Smooth muscle cell (in vitro differentiated cells): ENCODE data around the gene TLR10. TPM values are rescaled to one million over a fixed set of nuclear protein-coding genes. Genes with fewer than 3 reads are reported as not detected.

Source experiments
- DNase-seq: peaks from one replicate; lab custom pipeline; 2025; ENCODE audit not compliant: unreplicated experiment; lab: John Stamatoyannopoulos, UW
- H2AFZ ChIP-seq: fragments of 200-600 bp; sonication (generic); 2 replicates; pipeline ENCODE4 v1.6.0; 2016; ENCODE audit warnings: antibody characterized with exemption, low read depth, mild to moderate bottlenecking
- H3F3A ChIP-seq: fragments of 200-600 bp; sonication (generic); 2 replicates; pipeline ENCODE4 v1.6.0; 2017; ENCODE audit warnings: antibody characterized with exemption, low read depth
- H3K27ac ChIP-seq: fragments of 200-600 bp; sonication (generic); 2 replicates; pipeline ENCODE4 v1.5.1; 2016; ENCODE audit warnings: low read depth, mild to moderate bottlenecking
- H3K27me3 ChIP-seq: fragments of 200-600 bp; sonication (generic); 2 replicates; pipeline ENCODE4 v1.6.1; 2016; ENCODE audit warnings: low read depth, mild to moderate bottlenecking
- H3K36me3 ChIP-seq: fragments of 200-600 bp; sonication (generic); 2 replicates; pipeline ENCODE4 v1.5.1; 2016; ENCODE audit warnings: low read depth
- H3K4me1 ChIP-seq: fragments of 200-600 bp; sonication (generic); 2 replicates; pipeline ENCODE4 v1.5.1; 2016; ENCODE audit warnings: low read depth
- H3K4me2 ChIP-seq: fragments of 200-600 bp; sonication (generic); 2 replicates; pipeline ENCODE4 v1.6.0; 2016; ENCODE audit warnings: mild to moderate bottlenecking
- H3K4me3 ChIP-seq: fragments of 200-600 bp; sonication (generic); 2 replicates; pipeline ENCODE4 v1.5.1; 2016; ENCODE audit warnings: mild to moderate bottlenecking
- H3K79me2 ChIP-seq: fragments of 200-600 bp; sonication (generic); 2 replicates; pipeline ENCODE4 v1.6.0; 2016; ENCODE audit warnings: low read depth, mild to moderate bottlenecking
- H3K9ac ChIP-seq: fragments of 200-600 bp; sonication (generic); 2 replicates; pipeline ENCODE4 v1.6.0; 2016; ENCODE audit warnings: low read depth
- H3K9me3 ChIP-seq: fragments of 200-600 bp; sonication (generic); replicated peaks from 2 replicates; pipeline ENCODE4 v1.5.1; 2016; ENCODE audit warnings: low read depth
- H4K20me1 ChIP-seq: fragments of 200-600 bp; sonication (generic); 2 replicates; pipeline ENCODE4 v1.6.0; 2016; ENCODE audit warnings: low read depth
- CTCF ChIP-seq: fragments of 200-600 bp; sonication (generic); IDR thresholded peaks from 2 replicates; pipeline ENCODE4 v1.5.1; 2017; ENCODE audit warnings: borderline replicate concordance, mild to moderate bottlenecking, antibody characterized with exemption; ENCODE audit not compliant: insufficient read depth, poor library complexity, severe bottlenecking
- WGBS: methylation state at CpG from one replicate; pipeline ENCODE4 v1.1.7; 2016; ENCODE audit warnings: low lambda C conversion rate; 5-methylcytosine and 5-hydroxymethylcytosine counted together
- polyA plus RNA-seq: library from polyadenylated mRNA; unstranded; fragments of >200 nt; fragmentation: Nextera tagmentation; extraction: Ambion mirVana; gene quantifications from 2 replicates; pipeline ENCODE4 v1.2.1, GENCODE V29; 2016
- total RNA-seq: library from RNA; depleted of rRNA; stranded (reverse); fragments of >200 nt; gene quantifications from 2 replicates; pipeline ENCODE4 v1.2.3, GENCODE V29; 2014

TLR10 gene
- total and polyA plus RNA-seq, 2 experiments from 2014 or later, result not detected

- no peaks in the 10 kb centered on the region for H3K36me3 ChIP-seq
- no peak overlapping the region for H2AFZ ChIP-seq
- no peak overlapping the region for H3K27ac ChIP-seq
- no peaks in the 10 kb centered on the region for H3K79me2 ChIP-seq
- no peak overlapping the region for H3K9ac ChIP-seq
- no peaks in the 10 kb centered on the region for H4K20me1 ChIP-seq
- DNase-seq, result no peak
- H3K9me3 ChIP-seq, result no peaks in the 10 kb centered on the region
- TF ChIP-seq CTCF, result no peak
- 82% methylated on average over 2 of the region's 2 CpGs for WGBS
- no peaks in the 10 kb centered on the region for H3K4me1 ChIP-seq
- H3K27me3 ChIP-seq, result no peaks in the 10 kb centered on the region
- H3F3A ChIP-seq, result no peaks in the 10 kb centered on the region
- H3K4me3 ChIP-seq, result no peak overlapping the region
- H3K4me2 ChIP-seq, result no peak overlapping the region
These were observed 11.3 kb upstream of the TLR10 start for GRCh38 chr4:38794051-38794450.

- Histone ChIP-seq H3K9me3 (no peaks in the 10 kb centered on the region), H3K4me2 (no peak overlapping the region), H3K4me3 (no peak overlapping the region), H3K9ac (no peak overlapping the region), H2AFZ (no peak overlapping the region), H3K36me3 (no peaks in the 10 kb centered on the region), H3K79me2 (no peaks in the 10 kb centered on the region), H3F3A (no peaks in the 10 kb centered on the region), H3K4me1 (no peaks in the 10 kb centered on the region), H4K20me1 (no peaks in the 10 kb centered on the region), H3K27me3 (no peaks in the 10 kb centered on the region), H3K27ac (no peak overlapping the region)
- DNase-seq, result no peak
- WGBS, result 77% methylated on average over 2 of the region's 2 CpGs
- no peak for TF ChIP-seq CTCF
These were observed 8.2 kb upstream of the TLR10 start for GRCh38 chr4:38791010-38791409.

GRCh38 chr4:38788317-38788716 is 5.5 kb upstream of the TLR10 start:
- TF ChIP-seq CTCF, result no peak
- Histone ChIP-seq H3K9me3 (no peaks in the 10 kb centered on the region), H3K4me1 (no peaks in the 10 kb centered on the region), H3K9ac (no peak overlapping the region), H3K27me3 (no peaks in the 10 kb centered on the region), H3K4me2 (no peak overlapping the region), H3K4me3 (no peak overlapping the region), H3K36me3 (no peaks in the 10 kb centered on the region), H2AFZ (no peak overlapping the region), H3K79me2 (no peaks in the 10 kb centered on the region), H3F3A (no peaks in the 10 kb centered on the region), H3K27ac (no peak overlapping the region), H4K20me1 (no peaks in the 10 kb centered on the region)
- DNase-seq, result no peak
- 86% methylated on average over 1 of the region's 1 CpG for WGBS

- no peak overlapping the region for H3K27ac ChIP-seq
- no peaks in the 10 kb centered on the region for H3K27me3 ChIP-seq
- no peak overlapping the region for H3K4me2 ChIP-seq
- no peaks in the 10 kb centered on the region for H3K36me3 ChIP-seq
- no peaks in the 10 kb centered on the region for H3K79me2 ChIP-seq
- H3K9me3 ChIP-seq, result no peaks in the 10 kb centered on the region
- H3K4me1 ChIP-seq, result no peaks in the 10 kb centered on the region
- no peaks in the 10 kb centered on the region for H3F3A ChIP-seq
- H4K20me1 ChIP-seq, result no peaks in the 10 kb centered on the region
- no peak overlapping the region for H2AFZ ChIP-seq
- H3K4me3 ChIP-seq, result no peak overlapping the region
- WGBS, result 84% methylated on average over 4 of the region's 4 CpGs
- DNase-seq, result no peak
- TF ChIP-seq CTCF, result no peak
- H3K9ac ChIP-seq, result no peak overlapping the region
These were observed 4.9 kb upstream of the TLR10 start for GRCh38 chr4:38787693-38788092.
